Breast epithelium (tissue), 4 donors: ENCODE results near the gene KCTD19. TPM values are rescaled to one million over a fixed set of nuclear protein-coding genes. Genes with fewer than 3 reads are reported as not detected.

Source experiments
- DNase-seq, 2 donors: peaks; one replicate each; pipeline ENCODE4 v3.0.0-alpha.2; 2019; ENCODE audit warnings: low spot score in 2 of 2
- H3K27ac ChIP-seq, 2 donors: fragments of 200-600 bp; sonication (generic) in 1 of 2; one replicate each; pipeline ENCODE4 v1.5.1; 2016 to 2019; ENCODE audit warnings: mild to moderate bottlenecking in 1 of 2
- H3K27me3 ChIP-seq, 2 donors: fragments of 200-600 bp; sonication (generic) in 1 of 2; one replicate each; pipeline versions ENCODE4 v1.5.1 to v1.6.0; 2017 to 2019; ENCODE audit warnings: control low read depth in 1 of 2, mild to moderate bottlenecking in 1 of 2
- H3K36me3 ChIP-seq: fragments of 200-600 bp; one replicate; pipeline ENCODE4 v1.5.1; 2019
- H3K4me1 ChIP-seq, 2 donors: fragments of 200-600 bp; sonication (generic); one replicate each; pipeline ENCODE4 v1.5.1; 2016 to 2019; ENCODE audit warnings: control low read depth in 1 of 2
- H3K4me3 ChIP-seq, 3 donors: fragments of 200-600 bp; sonication (generic); 1 replicate in 2 of 3; 2 replicates in 1 of 3; pipeline ENCODE4 v1.5.1; 2016 to 2019; ENCODE audit warnings: mild to moderate bottlenecking in 3 of 3, moderate library complexity in 2 of 3
- H3K9me3 ChIP-seq, 2 donors: fragments of 200-600 bp; sonication (generic) in 1 of 2; one replicate each; pipeline ENCODE4 v1.5.1; 2016 to 2019; ENCODE audit warnings: control low read depth in 1 of 2
- CTCF ChIP-seq, 3 donors: fragments of 450-650 bp; IDR thresholded peaks; one replicate each; pipeline ENCODE4 v1.5.1; 2016 to 2017; ENCODE audit warnings: antibody characterized with exemption in 3 of 3, mild to moderate bottlenecking in 3 of 3, moderate library complexity in 3 of 3
- POLR2A ChIP-seq: fragments of 450-650 bp; IDR thresholded peaks from one replicate; pipeline ENCODE4 v1.6.1; 2016; ENCODE audit warnings: antibody characterized with exemption, mild to moderate bottlenecking, moderate library complexity
- POLR2AphosphoS5 ChIP-seq, 3 donors: sonication (generic); formaldehyde crosslinking; IDR thresholded peaks; one replicate each; pipeline ENCODE4 v1.6.1; 2017; ENCODE audit warnings: antibody characterized with exemption in 3 of 3
- intact Hi-C: fragments of 100-400 bp; cut with DNase I; formaldehyde crosslinking; loops from one replicate; pipeline ENCODE4 v1.15.1; 2023; ENCODE audit warnings: low total_unique reads
- total RNA-seq, 3 donors: library from RNA; depleted of rRNA; stranded (reverse); fragments of >200 nt; gene quantifications; one replicate each; pipeline ENCODE4 v1.1.0, GENCODE V29; 2016

KCTD19 gene
- total RNA-seq, 3 donors from 2014 or later = 1.0 TPM; not detected in 2

GRCh38 chr16:67269766-67270165 is 56.8 kb downstream of the KCTD19 start:
- no peaks in the 10 kb centered on the region for H3K9me3 ChIP-seq
- no peaks in the 10 kb centered on the region for H3K4me1 ChIP-seq
- no peak for TF ChIP-seq CTCF (IDR thresholded peaks at IDR 0.05)
- no peak for TF ChIP-seq POLR2A
- TF ChIP-seq POLR2AphosphoS5 (IDR thresholded peaks at IDR 0.05) = no peak
- intact Hi-C loops = no loop called here
- no peak overlapping the region for H3K4me3 ChIP-seq
- H3K27ac ChIP-seq = no peak overlapping the region
- no peak for DNase-seq
- H3K27me3 ChIP-seq = no peaks in the 10 kb centered on the region
- no peaks in the 10 kb centered on the region for H3K36me3 ChIP-seq

GRCh38 chr16:67268136-67268579 is 58.4 kb downstream of the KCTD19 start:
- intact Hi-C loops = no loop called here
- no peaks in the 10 kb centered on the region for H3K27me3 ChIP-seq
- no peak for DNase-seq
- no peaks in the 10 kb centered on the region for H3K36me3 ChIP-seq
- H3K9me3 ChIP-seq = no peaks in the 10 kb centered on the region
- H3K27ac ChIP-seq = no peak overlapping the region
- no peak for TF ChIP-seq CTCF (IDR thresholded peaks at IDR 0.05)
- no peak for TF ChIP-seq POLR2A
- no peak for TF ChIP-seq POLR2AphosphoS5 (IDR thresholded peaks at IDR 0.05)
- H3K4me3 ChIP-seq = no peak overlapping the region
- H3K4me1 ChIP-seq = no peaks in the 10 kb centered on the region

- Histone ChIP-seq H3K36me3 (no peaks in the 10 kb centered on the region), H3K27ac (no peak overlapping the region), H3K4me3 (no peak overlapping the region), H3K9me3 (no peaks in the 10 kb centered on the region), H3K27me3 (no peaks in the 10 kb centered on the region), H3K4me1 (no peaks in the 10 kb centered on the region)
- DNase-seq = no peak
- intact Hi-C loops = no loop called here
- no peak for TF ChIP-seq CTCF (IDR thresholded peaks at IDR 0.05)
- no peak for TF ChIP-seq POLR2A
- no peak for TF ChIP-seq POLR2AphosphoS5 (IDR thresholded peaks at IDR 0.05)
Measured at GRCh38 chr16:67265834-67266233, 60.7 kb downstream of the KCTD19 start.

GRCh38 chr16:67264866-67265265 is 61.7 kb downstream of the KCTD19 start:
- Histone ChIP-seq H3K27me3 (no peaks in the 10 kb centered on the region), H3K36me3 (no peaks in the 10 kb centered on the region), H3K4me1 (no peaks in the 10 kb centered on the region), H3K27ac (no peak overlapping the region), H3K4me3 (no peak overlapping the region), H3K9me3 (no peaks in the 10 kb centered on the region)
- TF ChIP-seq CTCF (IDR thresholded peaks at IDR 0.05) (no peak), POLR2AphosphoS5 (IDR thresholded peaks at IDR 0.05) (no peak), POLR2A (no peak)
- no peak for DNase-seq
- intact Hi-C loops = no loop called here

- intact Hi-C loops = no loop called here
- TF ChIP-seq CTCF (IDR thresholded peaks at IDR 0.05) (no peak), POLR2A (no peak), POLR2AphosphoS5 (IDR thresholded peaks at IDR 0.05) (no peak)
- H3K9me3 ChIP-seq = no peaks in the 10 kb centered on the region
Measured at GRCh38 chr16:67264277-67264676, 62.3 kb downstream of the KCTD19 start.

More at GRCh38 chr16:67264277-67264676, 62.3 kb downstream of the KCTD19 start:
- H3K27me3 ChIP-seq = no peaks in the 10 kb centered on the region
- H3K36me3 ChIP-seq = no peaks in the 10 kb centered on the region
- DNase-seq = no peak
- no peaks in the 10 kb centered on the region for H3K4me1 ChIP-seq
- H3K27ac ChIP-seq = no peak overlapping the region
- H3K4me3 ChIP-seq = no peak overlapping the region
